22Rv1 (cell line): ENCODE results near the gene HS1BP3.
A peak's percentile ranks its signal among the peaks of the same experiment; 100 is the strongest.

Experiments
- H3K27ac ChIP-seq: fragments of 450-650 bp; 2 replicates; pipeline ENCODE4 v1.5.1; 2017
- CTCF ChIP-seq: fragments of 450-650 bp; IDR thresholded peaks from 2 replicates; pipeline ENCODE4 v1.5.1; 2017; ENCODE audit warnings: mild to moderate bottlenecking
- ZFX ChIP-seq: fragments of 450-650 bp; IDR thresholded peaks from 2 replicates; pipeline ENCODE4 v1.6.1; 2017; ENCODE audit warnings: antibody characterized with exemption, borderline replicate concordance

HS1BP3 gene

GRCh38 chr2:20643060-20643459 lies 7.8 kb downstream of the HS1BP3 start:
- TF ChIP-seq ZFX (no peak), CTCF (no peak)
- H3K27ac ChIP-seq, result no peak overlapping the region

GRCh38 chr2:20642055-20642971 lies 8.6 kb downstream of the HS1BP3 start:
- no peak overlapping the region for H3K27ac ChIP-seq
- TF ChIP-seq CTCF, result peak; percentile 97
- no peak for TF ChIP-seq ZFX

GRCh38 chr2:20641123-20641985 lies 9.5 kb downstream of the HS1BP3 start:
- no peak overlapping the region for H3K27ac ChIP-seq
- TF ChIP-seq ZFX, result no peak
- TF ChIP-seq CTCF, result no peak

- H3K27ac ChIP-seq, result no peak overlapping the region
- no peak for TF ChIP-seq CTCF
- TF ChIP-seq ZFX, result no peak
These were observed 10.3 kb downstream of the HS1BP3 start for GRCh38 chr2:20640411-20641122.

- TF ChIP-seq ZFX, result no peak
- TF ChIP-seq CTCF, result no peak
These were observed 12.1 kb downstream of the HS1BP3 start for GRCh38 chr2:20638646-20639430.

GRCh38 chr2:20638014-20638413 lies 12.9 kb downstream of the HS1BP3 start:
- H3K27ac ChIP-seq, result no peak overlapping the region
- TF ChIP-seq ZFX (no peak), CTCF (no peak)

More at GRCh38 chr2:20638646-20639430, 12.1 kb downstream of the HS1BP3 start:
- no peak overlapping the region for H3K27ac ChIP-seq
